Transverse colon (tissue), 4 donors: ENCODE results near the gene PRKCE. TPM values are rescaled to one million over a fixed set of nuclear protein-coding genes. Genes with fewer than 3 reads are reported as not detected.

Source experiments
- DNase-seq: peaks from one replicate; pipeline ENCODE4 v3.0.0-alpha.2; 2019
- H3K27ac ChIP-seq, 4 donors: fragments of 200-600 bp; sonication (generic); 2 replicates each; pipeline ENCODE4 v1.5.1; 2016 to 2018; ENCODE audit warnings: inconsistent platforms in 4 of 4
- H3K27me3 ChIP-seq: fragments of 200-600 bp; sonication (generic); 2 replicates; pipeline ENCODE4 v1.5.1; 2017; ENCODE audit warnings: inconsistent platforms
- H3K36me3 ChIP-seq, 4 donors: fragments of 200-600 bp; sonication (generic); 2 replicates each; pipeline ENCODE4 v1.5.1; 2017 to 2019; ENCODE audit warnings: inconsistent platforms in 4 of 4
- H3K4me1 ChIP-seq, 4 donors: fragments of 200-600 bp; sonication (generic); 2 replicates each; pipeline ENCODE4 v1.5.1; 2017 to 2020; ENCODE audit warnings: inconsistent platforms in 4 of 4
- H3K4me3 ChIP-seq, 4 donors: fragments of 200-600 bp; sonication (generic); 1 replicate in 1 of 4; 2 replicates in 3 of 4; pipeline versions ENCODE4 v1.5.1 to v1.6.1; 2017 to 2019; ENCODE audit warnings: inconsistent platforms in 4 of 4
- H3K9me3 ChIP-seq, 2 donors: fragments of 200-600 bp; sonication (generic); 2 replicates each; pipeline ENCODE4 v1.5.1; 2017 to 2019; ENCODE audit warnings: inconsistent platforms in 2 of 2
- CTCF ChIP-seq, 5 experiments: fragments of 200-600 bp in 3 of 5; fragments of 450-650 bp in 2 of 5; sonication (generic) in 3 of 5; IDR thresholded peaks; 1 replicate in 2 of 5; 2 replicates in 3 of 5; pipeline ENCODE4 v1.5.1; 2016 to 2017; ENCODE audit warnings: antibody characterized with exemption in 5 of 5, inconsistent platforms in 3 of 5, mild to moderate bottlenecking in 2 of 5, moderate library complexity in 1 of 5
- EP300 ChIP-seq: sonication (generic); formaldehyde crosslinking; IDR thresholded peaks from one replicate; pipeline ENCODE4 v1.6.1; 2017; ENCODE audit warnings: antibody characterized with exemption, low read depth
- POLR2A ChIP-seq: fragments of 450-650 bp; IDR thresholded peaks from one replicate; pipeline ENCODE4 v1.6.1; 2016; ENCODE audit warnings: antibody characterized with exemption, mild to moderate bottlenecking, moderate library complexity
- POLR2AphosphoS5 ChIP-seq, 3 donors: sonication (generic); formaldehyde crosslinking; IDR thresholded peaks; one replicate each; pipeline ENCODE4 v1.6.1; 2016; ENCODE audit warnings: antibody characterized with exemption in 3 of 3
- WGBS, 2 donors: methylation state at CpG; one replicate each; pipeline ENCODE4 v1.1.5; 2018; ENCODE audit warnings: low coverage in 1 of 2; 5-methylcytosine and 5-hydroxymethylcytosine counted together
- in situ Hi-C, 4 donors: fragments of 200-750 bp; cut with MboI; loops; one replicate each; pipeline versions ENCODE4 v1.15.0 to v1.15.1; 2017; ENCODE audit warnings: low sequenced_read_pairs in 3 of 4, low pct_ligation_motif_present in 1 of 4, low pct_unique_long_range_greater_than_20kb in 1 of 4
- intact Hi-C: fragments of 100-400 bp; cut with DNase I; formaldehyde crosslinking; loops from one replicate; pipeline ENCODE4 v1.15.1; 2023; ENCODE audit warnings: low total_unique reads
- total RNA-seq, 4 donors: library from RNA; depleted of rRNA; stranded (reverse); fragments of >200 nt; gene quantifications; one replicate each; pipeline ENCODE4 v1.1.0, GENCODE V29; 2016

The PRKCE gene
- total RNA-seq, 4 donors from 2014 or later, result 8.6 to 20.6 (median 11.3) TPM

- peak overlapping the region; percentile 39 to 76 (median 65) for H3K27ac ChIP-seq
Observed at GRCh38 chr2:45822272-45822630, 170.8 kb downstream of the PRKCE start.

GRCh38 chr2:45823723-45824206 lies 172.3 kb downstream of the PRKCE start:
- Histone ChIP-seq H3K36me3 (no peaks in the 10 kb centered on the region), H3K4me1 (peaks cover 3 to 18% (median 10%) of the 10 kb centered on the region in 4 donors), H3K9me3 (no peaks in the 10 kb centered on the region), H3K27me3 (no peaks in the 10 kb centered on the region), H3K27ac (peak overlapping the region; percentile 39 to 76 (median 65)), H3K4me3 (no peak overlapping the region)
- intact Hi-C loops, result loop anchor here (10.0 kb wide), 1 partner anchor 61 kb away; no protein-coding TSS in a partner anchor
- DNase-seq, result peak; percentile 47
- 83% methylated on average over 4 of the region's 4 CpGs; no CpG with 5 or more reads in 1 of the 2 donors for WGBS, 2 donors
- TF ChIP-seq POLR2AphosphoS5 (IDR thresholded peaks at IDR 0.05), result peak in 2 of 3 donors; percentile 50 to 54
- TF ChIP-seq POLR2A, result no peak
- TF ChIP-seq CTCF (IDR thresholded peaks at IDR 0.05), result no peak
- in situ Hi-C loops, result no loop called here

More at GRCh38 chr2:45822272-45822630, 170.8 kb downstream of the PRKCE start:
- no peak overlapping the region for H3K4me3 ChIP-seq
- in situ Hi-C loops (no loop called here), intact Hi-C loops (loop anchor here (10.0 kb wide), 1 partner anchor 63 kb away; no protein-coding TSS in a partner anchor)
- H3K36me3 ChIP-seq, result no peaks in the 10 kb centered on the region
- WGBS, 2 donors, result 67% methylated on average over 5 of the region's 5 CpGs; no CpG with 5 or more reads in 1 of the 2 donors
- no peak for DNase-seq
- TF ChIP-seq CTCF (IDR thresholded peaks at IDR 0.05) (no peak), POLR2AphosphoS5 (IDR thresholded peaks at IDR 0.05) (no peak)
- H3K4me1 ChIP-seq, result peaks cover 3 to 25% (median 12%) of the 10 kb centered on the region in 4 donors
- H3K9me3 ChIP-seq, result no peaks in the 10 kb centered on the region
- H3K27me3 ChIP-seq, result no peaks in the 10 kb centered on the region

- no peak for DNase-seq
- Histone ChIP-seq H3K27me3 (no peaks in the 10 kb centered on the region), H3K9me3 (peaks cover under 1 to 2% of the 10 kb centered on the region in 2 donors), H3K36me3 (no peaks in the 10 kb centered on the region), H3K4me3 (no peak overlapping the region), H3K4me1 (peaks cover 3 to 18% (median 10%) of the 10 kb centered on the region in 4 donors), H3K27ac (peak overlapping the region in 3 of 4 donors; percentile 8 to 76 (median 37))
- no peak for TF ChIP-seq EP300
- TF ChIP-seq CTCF (IDR thresholded peaks at IDR 0.05), result no peak
- TF ChIP-seq POLR2AphosphoS5 (IDR thresholded peaks at IDR 0.05), result no peak
- no peak for TF ChIP-seq POLR2A
- intact Hi-C loops, result loop anchor here (10.0 kb wide), 1 partner anchor 60 kb away; no protein-coding TSS in a partner anchor
- in situ Hi-C loops, result no loop called here
- 85 to 100% methylated on average over 2 to 6 of the region's 6 CpGs for WGBS, 2 donors
Observed at GRCh38 chr2:45825001-45825651, 173.7 kb downstream of the PRKCE start.

GRCh38 chr2:45826460-45826859 lies 175.0 kb downstream of the PRKCE start:
- intact Hi-C loops (loop anchor here (10.0 kb wide), 1 partner anchor 58 kb away; no protein-coding TSS in a partner anchor), in situ Hi-C loops (no loop called here)
- 90 to 91% methylated on average over 5 to 6 of the region's 6 CpGs for WGBS, 2 donors
- Histone ChIP-seq H3K4me3 (no peak overlapping the region), H3K9me3 (peaks cover 8 to 10% of the 10 kb centered on the region in 2 donors), H3K36me3 (no peaks in the 10 kb centered on the region), H3K27me3 (no peaks in the 10 kb centered on the region), H3K27ac (peak overlapping the region in 2 of 4 donors; percentile 35 to 37), H3K4me1 (peaks cover 3 to 18% (median 10%) of the 10 kb centered on the region in 4 donors)
- no peak for TF ChIP-seq CTCF (IDR thresholded peaks at IDR 0.05)
- TF ChIP-seq POLR2A, result no peak
- TF ChIP-seq EP300, result no peak
- no peak for TF ChIP-seq POLR2AphosphoS5 (IDR thresholded peaks at IDR 0.05)
- no peak for DNase-seq
